Suprapubic skin (tissue), 4 donors: ENCODE results near the gene ARIH1.

Source experiments
- POLR2A ChIP-seq, 2 donors: fragments of 450-650 bp; IDR thresholded peaks; one replicate each; pipeline ENCODE4 v1.6.1; 2017; ENCODE audit warnings: antibody characterized with exemption in 2 of 2, mild to moderate bottlenecking in 2 of 2, moderate library complexity in 2 of 2
- POLR2AphosphoS5 ChIP-seq, 3 donors: sonication (generic); formaldehyde crosslinking; IDR thresholded peaks; one replicate each; pipeline ENCODE4 v1.6.1; 2017; ENCODE audit warnings: antibody characterized with exemption in 3 of 3
- TF ChIP-seq, protein P1 (sequence below), 2 donors: fragments of 200-600 bp in 1 of 2; fragments of 450-650 bp in 1 of 2; sonication (generic) in 1 of 2; IDR thresholded peaks; one replicate each; pipeline ENCODE4 v1.5.1; 2016 to 2019; ENCODE audit warnings: antibody characterized with exemption in 2 of 2, mild to moderate bottlenecking in 1 of 2, moderate library complexity in 1 of 2

DNA sequence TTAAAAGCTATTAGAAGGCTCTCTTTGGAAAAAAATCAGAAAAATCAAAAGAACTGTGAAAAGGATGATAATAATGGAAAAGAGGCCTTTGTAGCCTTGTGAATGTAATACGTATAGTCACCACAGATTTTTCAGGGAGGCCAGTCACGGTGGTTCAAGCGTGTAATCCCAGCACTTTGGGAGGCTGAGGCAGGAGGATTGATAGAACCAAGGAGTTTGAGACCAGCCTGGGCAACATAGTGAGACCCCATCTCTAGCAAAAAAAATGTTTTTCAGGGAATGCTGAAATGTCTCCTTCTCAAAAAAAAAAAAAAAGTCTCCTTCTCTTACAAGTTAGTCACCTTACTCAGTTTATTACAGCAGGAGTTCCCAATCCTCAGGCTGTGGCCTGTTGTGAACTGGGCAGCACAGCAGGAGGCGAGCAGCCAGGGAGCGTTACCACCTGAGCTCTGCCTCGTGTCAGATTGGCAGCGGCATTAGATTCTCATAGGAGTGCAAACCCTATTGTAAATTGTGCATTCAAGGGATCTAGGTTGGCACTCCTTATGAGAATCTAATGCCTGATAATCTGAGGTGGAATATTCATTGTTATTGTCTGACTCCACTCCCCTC is 15.9 kb downstream of the ARIH1 start:
- TF ChIP-seq POLR2A (IDR thresholded peaks at IDR 0.05), result no peak
- TF ChIP-seq POLR2AphosphoS5 (IDR thresholded peaks at IDR 0.05), result no peak
- TF ChIP-seq, protein P1, sequence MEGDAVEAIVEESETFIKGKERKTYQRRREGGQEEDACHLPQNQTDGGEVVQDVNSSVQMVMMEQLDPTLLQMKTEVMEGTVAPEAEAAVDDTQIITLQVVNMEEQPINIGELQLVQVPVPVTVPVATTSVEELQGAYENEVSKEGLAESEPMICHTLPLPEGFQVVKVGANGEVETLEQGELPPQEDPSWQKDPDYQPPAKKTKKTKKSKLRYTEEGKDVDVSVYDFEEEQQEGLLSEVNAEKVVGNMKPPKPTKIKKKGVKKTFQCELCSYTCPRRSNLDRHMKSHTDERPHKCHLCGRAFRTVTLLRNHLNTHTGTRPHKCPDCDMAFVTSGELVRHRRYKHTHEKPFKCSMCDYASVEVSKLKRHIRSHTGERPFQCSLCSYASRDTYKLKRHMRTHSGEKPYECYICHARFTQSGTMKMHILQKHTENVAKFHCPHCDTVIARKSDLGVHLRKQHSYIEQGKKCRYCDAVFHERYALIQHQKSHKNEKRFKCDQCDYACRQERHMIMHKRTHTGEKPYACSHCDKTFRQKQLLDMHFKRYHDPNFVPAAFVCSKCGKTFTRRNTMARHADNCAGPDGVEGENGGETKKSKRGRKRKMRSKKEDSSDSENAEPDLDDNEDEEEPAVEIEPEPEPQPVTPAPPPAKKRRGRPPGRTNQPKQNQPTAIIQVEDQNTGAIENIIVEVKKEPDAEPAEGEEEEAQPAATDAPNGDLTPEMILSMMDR (IDR thresholded peaks at IDR 0.05), result no peak
